HG02884 (cell line): ENCODE results near the gene E2F2.
A peak's percentile ranks its signal among the peaks of the same experiment; 100 is the strongest.

Source experiments
- ATAC-seq: cut with Tn5 transposase; IDR thresholded peaks from one replicate; pipeline ENCODE4 v1.9.1; 2021; ENCODE audit warnings: mild to moderate bottlenecking, moderate library complexity; ENCODE audit not compliant: unreplicated experiment

The E2F2 gene, protein sequence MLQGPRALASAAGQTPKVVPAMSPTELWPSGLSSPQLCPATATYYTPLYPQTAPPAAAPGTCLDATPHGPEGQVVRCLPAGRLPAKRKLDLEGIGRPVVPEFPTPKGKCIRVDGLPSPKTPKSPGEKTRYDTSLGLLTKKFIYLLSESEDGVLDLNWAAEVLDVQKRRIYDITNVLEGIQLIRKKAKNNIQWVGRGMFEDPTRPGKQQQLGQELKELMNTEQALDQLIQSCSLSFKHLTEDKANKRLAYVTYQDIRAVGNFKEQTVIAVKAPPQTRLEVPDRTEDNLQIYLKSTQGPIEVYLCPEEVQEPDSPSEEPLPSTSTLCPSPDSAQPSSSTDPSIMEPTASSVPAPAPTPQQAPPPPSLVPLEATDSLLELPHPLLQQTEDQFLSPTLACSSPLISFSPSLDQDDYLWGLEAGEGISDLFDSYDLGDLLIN

DNA sequence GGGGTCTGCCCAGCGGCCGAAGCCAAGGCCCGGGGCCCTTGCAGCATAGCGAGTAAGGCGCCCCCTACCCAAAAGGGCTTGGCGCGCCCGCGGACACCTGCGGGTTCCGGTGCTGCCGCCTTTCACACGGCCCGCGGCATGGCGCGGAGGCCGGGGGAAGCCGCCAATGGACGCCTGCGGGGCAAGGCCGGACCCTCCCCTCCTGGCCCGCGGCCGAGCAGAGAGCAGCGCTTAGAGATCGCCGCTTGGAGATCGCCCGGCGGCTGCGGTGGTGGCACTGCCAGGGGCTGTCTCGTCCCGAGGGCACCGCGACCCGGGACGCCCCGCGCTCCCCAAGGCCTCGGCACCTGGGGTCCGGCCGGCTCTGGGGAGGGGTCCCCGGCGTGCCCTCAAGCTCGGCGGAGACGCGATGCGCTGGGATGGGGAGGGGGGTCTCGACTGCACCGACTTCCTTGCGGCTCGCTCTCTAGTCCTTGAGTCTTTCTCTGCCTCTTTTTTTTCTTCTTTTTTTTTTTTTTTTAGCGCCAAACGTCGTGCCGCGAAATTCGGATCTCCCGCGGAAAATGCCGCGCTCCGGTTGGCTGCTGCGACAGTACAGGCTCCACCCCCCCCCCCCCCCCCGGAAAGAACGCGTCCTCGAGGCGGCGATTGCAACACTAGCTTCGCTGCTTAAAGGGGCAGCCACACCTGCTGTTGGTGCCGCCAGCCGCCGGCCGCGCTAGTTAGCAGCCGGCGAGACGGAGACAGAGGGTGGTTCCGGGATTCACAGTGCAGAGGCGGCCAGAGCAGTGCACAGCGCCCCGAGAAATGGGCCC lies at the start of gene E2F2:
TSS of gene E2F2 (minus strand) at position 487 of the 815 bp plus-strand sequence. CDS start at position 47, 440 bp downstream.
- ATAC-seq: peak; percentile 39

DNA sequence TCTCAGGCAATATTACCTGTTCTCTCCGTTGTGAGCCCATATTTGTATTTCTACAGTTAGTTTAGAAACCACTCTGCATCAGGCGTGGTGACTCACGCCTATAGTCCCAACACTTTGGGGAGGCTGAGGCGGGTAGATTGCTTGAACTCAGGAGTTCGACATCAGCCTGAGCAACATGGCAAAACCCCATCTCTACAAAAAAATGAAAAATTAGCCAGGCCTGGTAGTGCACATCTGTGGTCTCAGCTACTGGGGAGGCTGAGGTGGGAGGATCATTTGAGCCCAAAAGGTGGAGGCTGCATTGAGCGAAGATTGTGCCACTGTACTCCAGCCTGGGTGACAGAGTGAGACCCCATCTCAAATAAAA lies 47.9 kb upstream of the E2F2 start:
- no peak for ATAC-seq

DNA sequence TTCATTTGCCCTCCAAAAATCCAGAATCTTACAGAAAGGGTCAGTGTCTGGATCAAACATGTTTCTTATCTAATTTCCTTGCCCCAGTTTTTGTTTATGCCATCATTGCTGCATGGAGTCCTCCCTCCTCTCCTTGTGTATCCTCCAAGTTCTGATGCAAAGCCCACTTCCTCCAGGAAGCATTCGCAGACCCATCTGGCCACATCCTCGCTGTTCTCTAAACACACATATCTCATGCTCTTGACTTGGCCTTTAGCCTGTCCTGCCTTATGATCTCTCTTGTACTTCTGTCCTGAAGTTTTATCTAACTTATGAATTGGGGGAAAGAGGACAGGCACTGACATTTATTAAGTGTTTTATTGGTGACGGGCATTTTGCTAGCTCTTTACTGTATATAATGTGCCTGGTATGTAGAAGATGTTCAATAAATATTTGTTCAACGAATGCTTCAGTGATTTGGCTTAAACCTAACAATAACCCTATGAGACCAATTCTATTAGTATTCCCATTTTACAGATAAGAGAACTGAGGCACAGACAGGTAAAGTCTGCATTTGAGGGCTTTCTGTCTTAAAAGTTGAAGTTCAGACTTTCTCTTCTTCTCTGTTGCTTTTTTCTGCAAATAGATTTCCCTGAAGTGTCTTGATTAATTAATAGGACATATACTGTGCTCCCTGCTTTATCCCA lies 47.4 kb upstream of the E2F2 start:
- ATAC-seq: no peak

GRCh38 chr1:23577056-23578004 lies 46.3 kb upstream of the E2F2 start:
- peak; percentile 70 for ATAC-seq

GRCh38 chr1:23576338-23577055 lies 45.5 kb upstream of the E2F2 start:
- no peak for ATAC-seq

GRCh38 chr1:23575226-23575810 lies 44.3 kb upstream of the E2F2 start:
- ATAC-seq: no peak

DNA sequence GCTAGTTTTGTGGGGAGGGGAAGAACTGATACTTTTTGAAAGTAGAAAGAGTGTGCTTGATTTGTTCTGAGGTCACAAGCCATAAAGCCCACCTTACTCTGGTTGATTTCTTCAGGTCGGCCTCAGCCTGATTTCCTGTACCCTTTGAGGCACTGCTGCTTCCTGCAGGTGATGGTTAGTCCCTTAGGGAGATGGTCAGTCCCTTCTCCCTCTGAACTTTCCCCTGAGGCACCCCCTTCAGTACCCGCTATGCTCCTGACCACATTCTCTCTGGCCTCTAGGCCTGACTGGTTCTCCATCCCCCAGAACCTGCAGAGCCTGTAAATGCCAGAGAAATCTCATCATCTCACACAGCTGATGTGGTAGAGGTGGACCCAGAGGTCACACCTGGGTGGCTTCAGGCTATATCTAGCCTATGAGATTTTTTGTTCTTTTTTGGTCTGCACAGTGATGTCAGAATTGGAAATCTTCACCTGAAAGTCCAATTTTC lies 43.3 kb upstream of the E2F2 start:
- ATAC-seq: no peak

DNA sequence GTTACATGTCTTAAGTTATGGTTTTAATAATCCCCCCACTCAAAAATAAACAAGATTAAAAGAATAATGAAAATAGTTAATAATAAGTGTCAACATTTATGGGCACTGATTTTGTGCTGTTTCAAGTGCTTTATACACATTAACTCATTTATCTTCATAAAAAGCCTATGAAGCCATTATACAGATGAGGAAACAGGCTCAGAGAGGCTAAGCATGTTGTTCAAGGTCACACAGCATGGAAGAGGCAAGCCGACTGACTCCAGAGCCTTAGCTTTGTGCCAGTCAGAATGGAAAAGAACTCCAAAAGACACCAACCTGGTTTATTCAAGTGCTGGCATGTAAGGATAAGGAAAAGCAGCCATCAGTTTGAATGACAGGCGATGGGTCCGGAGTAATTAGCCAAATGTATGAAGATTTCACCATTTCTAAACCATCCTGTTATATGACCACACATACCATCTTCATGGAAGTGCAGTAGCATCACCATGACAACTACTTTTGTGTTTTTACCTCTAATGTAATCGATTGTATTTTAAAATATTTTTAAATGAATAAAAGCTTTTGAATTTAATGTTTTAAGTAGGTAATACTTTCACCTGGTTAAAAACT lies 42.6 kb upstream of the E2F2 start:
- no peak for ATAC-seq

DNA sequence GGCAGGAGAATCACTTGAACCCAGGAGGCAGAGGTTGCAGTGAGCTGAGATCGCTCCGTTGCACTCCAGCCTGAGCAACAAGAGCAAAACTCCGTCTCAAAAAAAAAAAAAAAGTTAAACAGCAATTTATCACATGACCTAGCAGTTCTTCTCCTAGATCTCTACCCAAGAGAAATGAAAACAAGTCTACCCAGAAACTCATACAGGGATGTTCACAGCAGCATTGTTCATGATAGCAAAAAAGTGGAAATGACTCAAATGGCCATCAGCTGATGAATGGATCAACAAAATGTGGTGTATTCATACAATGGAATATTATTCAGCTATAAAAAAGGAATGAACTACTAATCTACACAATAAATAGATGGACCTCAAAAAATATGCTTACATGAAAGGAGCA lies 40.4 kb upstream of the E2F2 start:
- no peak for ATAC-seq

GRCh38 chr1:23570001-23570691 lies 39.1 kb upstream of the E2F2 start:
- no peak for ATAC-seq

DNA sequence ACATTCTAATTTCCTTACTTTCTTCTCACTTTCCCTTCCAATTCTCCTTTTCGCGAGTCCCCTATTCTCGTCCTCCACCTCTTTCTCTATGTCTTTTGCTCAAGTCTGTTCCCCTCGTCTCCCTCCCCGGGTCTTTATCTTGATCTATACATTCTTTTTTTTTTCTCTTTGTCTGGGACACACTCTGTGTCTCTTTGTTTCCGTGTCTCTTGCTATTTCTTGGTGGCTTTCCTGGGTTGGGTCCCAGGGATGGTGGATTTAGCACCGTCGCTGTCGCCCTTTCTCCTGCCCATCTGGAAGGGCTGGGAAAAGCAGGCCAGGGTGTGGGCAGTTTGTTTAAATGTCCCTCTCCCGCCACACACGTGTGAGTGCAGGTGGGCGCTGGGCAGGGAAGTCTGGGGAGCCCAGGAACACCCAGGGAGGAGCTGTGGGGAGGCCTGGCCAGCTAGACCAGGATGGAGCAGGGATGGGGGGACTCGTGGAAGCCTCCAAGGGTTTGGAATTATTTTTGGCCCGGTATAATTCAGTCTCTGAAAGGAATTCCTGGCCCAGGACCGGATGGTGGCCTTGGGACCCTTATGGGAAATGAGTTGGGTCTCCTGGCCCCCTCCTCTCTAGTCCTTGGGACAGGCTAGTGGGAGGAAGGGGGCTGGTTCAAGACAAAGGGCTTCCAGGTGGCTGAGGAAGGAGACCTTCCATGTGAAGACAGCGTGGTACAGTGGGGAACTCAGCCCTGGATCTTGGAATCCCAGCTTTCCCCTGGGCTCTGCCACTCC lies 37.8 kb upstream of the E2F2 start:
- no peak for ATAC-seq

- ATAC-seq: no peak
Measured at GRCh38 chr1:23567996-23568607, 37.1 kb upstream of the E2F2 start.

DNA sequence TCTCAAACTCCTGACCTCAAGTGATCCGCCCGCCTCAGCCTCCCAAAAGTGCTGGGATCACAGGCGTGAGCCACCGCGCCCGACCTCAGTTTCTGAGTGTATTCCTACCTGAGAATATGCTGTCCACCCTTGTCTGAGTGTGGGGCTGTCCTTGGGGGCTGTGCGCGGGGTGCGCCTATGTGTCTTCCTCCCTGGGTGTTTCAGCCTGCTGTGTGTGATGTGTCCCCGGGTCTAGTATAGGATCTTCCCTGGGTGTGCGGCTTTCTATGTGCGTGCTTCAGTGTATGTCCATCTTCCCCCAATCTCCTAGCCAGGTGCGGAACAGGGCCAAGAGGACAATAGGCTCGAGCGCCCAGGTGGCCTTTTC lies 36.6 kb upstream of the E2F2 start:
- no peak for ATAC-seq

DNA sequence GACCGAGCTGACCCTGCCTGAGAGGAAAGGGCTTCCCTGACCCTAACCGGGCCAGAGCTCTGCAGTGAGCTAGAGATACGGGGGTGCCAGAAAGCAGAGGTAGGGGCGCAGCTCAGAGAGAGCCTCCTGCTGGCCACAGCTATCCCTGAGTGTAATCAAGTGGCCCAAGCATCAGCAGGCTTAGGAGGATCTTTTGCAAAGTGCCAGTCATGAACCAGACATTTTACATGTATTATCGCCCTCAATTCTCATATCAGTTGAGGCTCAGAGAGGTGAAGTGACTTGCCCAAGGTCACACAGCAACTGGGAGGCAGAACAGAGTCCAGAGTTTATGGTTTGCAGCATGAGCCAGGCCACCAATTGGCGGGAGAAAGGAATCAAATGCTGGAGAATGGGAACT lies 35.3 kb upstream of the E2F2 start:
- ATAC-seq: no peak

DNA sequence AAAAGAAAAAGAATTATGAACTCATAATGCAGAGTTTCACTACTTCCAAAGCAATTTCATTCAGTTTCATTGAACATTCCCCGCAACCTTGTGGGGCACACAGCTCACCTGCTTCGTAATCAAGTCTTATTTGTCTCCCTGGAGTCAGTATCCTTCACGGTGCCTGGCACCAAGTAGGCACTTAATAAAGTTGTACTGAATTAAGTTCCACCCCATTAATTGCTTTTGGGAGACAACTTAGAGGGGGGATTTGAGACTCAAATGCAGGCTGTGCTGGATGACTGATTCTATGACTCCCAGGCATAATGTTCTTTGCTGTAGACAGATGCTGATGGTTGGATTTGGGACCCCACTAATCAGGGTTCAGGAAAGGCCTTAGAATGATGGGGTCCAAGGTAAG lies 34.7 kb upstream of the E2F2 start:
- ATAC-seq: no peak

- no peak for ATAC-seq
Measured at GRCh38 chr1:23564529-23565122, 33.6 kb upstream of the E2F2 start.
